ENCODE data around the gene TCF12. TPM values are rescaled to one million over a fixed set of nuclear protein-coding genes. Genes with fewer than 3 reads are reported as not detected.

TCF12 gene
- total RNA-seq, 1 experiment from 2014 or later: 76.7 TPM

DNA sequence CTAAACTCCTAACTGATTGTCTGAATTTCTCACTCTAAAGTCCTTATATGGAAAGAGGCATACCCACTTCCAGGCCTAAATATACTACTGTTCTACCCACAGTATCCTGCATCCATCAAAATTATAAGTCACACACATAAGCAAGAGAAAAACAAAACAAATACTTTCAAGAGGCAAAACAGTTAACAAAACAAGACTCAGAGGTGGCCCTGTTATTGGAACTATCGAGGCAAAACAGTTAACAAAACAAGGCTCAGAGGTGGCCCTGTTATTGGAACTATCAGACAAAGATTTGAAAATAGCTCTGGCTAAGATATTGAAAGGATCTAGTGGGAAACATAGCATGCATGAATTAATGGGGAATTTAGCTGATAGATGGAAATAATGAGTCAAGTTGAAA is 233.7 kb downstream of the TCF12 start:
- H4K91ac ChIP-seq (ENCODE audit: insufficient read length, low read depth, low read length): no peak overlapping the region
- no peak overlapping the region for H3K4me2 ChIP-seq (ENCODE audit: insufficient read depth, insufficient read length, low read length)
- Mint-ChIP-seq H3K27me3 (ENCODE audit: low read depth) (no peaks in the 10 kb centered on the region; the same call in 1 of the 2 replicates), H3K4me1 (peaks cover 6 to 9% of the 10 kb centered on the region in 2 experiments; a peak in 3 of 4 replicates), H3K4me3 (no peak overlapping the region), H3K9me3 (peaks cover 22% of the 10 kb centered on the region in 2 experiments), H3K36me3 (ENCODE audit: insufficient read depth in 1 of 3, low read depth in 3 of 3) (peaks cover 26 to 37% (median 27%) of the 10 kb centered on the region in 3 experiments), H3K27ac (no peak overlapping the region)
- H4K8ac ChIP-seq (replicated peaks; ENCODE audit: insufficient read length, low read depth, low read length): no peak overlapping the region
- no peak overlapping the region for H2AK5ac ChIP-seq (ENCODE audit: insufficient read length, low read length)
- no peak overlapping the region for H4K5ac ChIP-seq (ENCODE audit: insufficient read length, low read depth, low read length)
- H3K14ac ChIP-seq (ENCODE audit: insufficient read depth, low read length): no peak overlapping the region
- H3K79me2 ChIP-seq (ENCODE audit: insufficient read depth, low read length): no peaks in the 10 kb centered on the region
- TF ChIP-seq, protein P1, sequence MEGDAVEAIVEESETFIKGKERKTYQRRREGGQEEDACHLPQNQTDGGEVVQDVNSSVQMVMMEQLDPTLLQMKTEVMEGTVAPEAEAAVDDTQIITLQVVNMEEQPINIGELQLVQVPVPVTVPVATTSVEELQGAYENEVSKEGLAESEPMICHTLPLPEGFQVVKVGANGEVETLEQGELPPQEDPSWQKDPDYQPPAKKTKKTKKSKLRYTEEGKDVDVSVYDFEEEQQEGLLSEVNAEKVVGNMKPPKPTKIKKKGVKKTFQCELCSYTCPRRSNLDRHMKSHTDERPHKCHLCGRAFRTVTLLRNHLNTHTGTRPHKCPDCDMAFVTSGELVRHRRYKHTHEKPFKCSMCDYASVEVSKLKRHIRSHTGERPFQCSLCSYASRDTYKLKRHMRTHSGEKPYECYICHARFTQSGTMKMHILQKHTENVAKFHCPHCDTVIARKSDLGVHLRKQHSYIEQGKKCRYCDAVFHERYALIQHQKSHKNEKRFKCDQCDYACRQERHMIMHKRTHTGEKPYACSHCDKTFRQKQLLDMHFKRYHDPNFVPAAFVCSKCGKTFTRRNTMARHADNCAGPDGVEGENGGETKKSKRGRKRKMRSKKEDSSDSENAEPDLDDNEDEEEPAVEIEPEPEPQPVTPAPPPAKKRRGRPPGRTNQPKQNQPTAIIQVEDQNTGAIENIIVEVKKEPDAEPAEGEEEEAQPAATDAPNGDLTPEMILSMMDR (conservative IDR thresholded peaks at IDR 0.05): no peak
- H3K9me3 ChIP-seq (ENCODE audit: control insufficient read depth, low read depth, low read length): peaks cover 8% of the 10 kb centered on the region
- no peak overlapping the region for H3K4ac ChIP-seq (ENCODE audit: low read depth, low read length)
- no peak for DNase-seq
- H3T11ph ChIP-seq (ENCODE audit: low read length): no peak overlapping the region
- no peak overlapping the region for H2BK5ac ChIP-seq (ENCODE audit: insufficient read length, low read length)
- no peak overlapping the region for H3K23ac ChIP-seq (ENCODE audit: insufficient read length, low read depth, low read length)
- H2BK12ac ChIP-seq (ENCODE audit: insufficient read length, low read depth, low read length): no peak overlapping the region
- no peak overlapping the region for H3K9ac ChIP-seq (ENCODE audit: extremely low read depth, insufficient read length, low read length)
- H3K56ac ChIP-seq (ENCODE audit: insufficient read length, low read depth, low read length): no peak overlapping the region
- H3K79me1 ChIP-seq (ENCODE audit: insufficient read depth, low read depth, low read length, poor library complexity, severe bottlenecking): peaks cover 2% of the 10 kb centered on the region
- H2AFZ ChIP-seq (ENCODE audit: low read length): no peak overlapping the region
- H3K18ac ChIP-seq (ENCODE audit: insufficient read length, low read depth, low read length): no peak overlapping the region
- no peak overlapping the region for H3K27ac ChIP-seq (ENCODE audit: insufficient read length, low read depth, low read length)
- no peak overlapping the region for H2BK15ac ChIP-seq (ENCODE audit: low read depth, low read length)
- H4K20me1 ChIP-seq (ENCODE audit: control insufficient read depth, insufficient read depth, insufficient read length): no peaks in the 10 kb centered on the region
- no peaks in the 10 kb centered on the region for H3K27me3 ChIP-seq (ENCODE audit: insufficient read depth, low read length)
- H2BK20ac ChIP-seq (ENCODE audit: low read depth, low read length, poor library complexity, severe bottlenecking): no peak overlapping the region
- no peak overlapping the region for H2BK120ac ChIP-seq (ENCODE audit: low read depth, low read length, poor library complexity, severe bottlenecking)
- WGBS (ENCODE audit: extremely low coverage, insufficient read length, low lambda C conversion rate): no CpG with 5 or more reads among the region's 1 CpG
- no peaks in the 10 kb centered on the region for H3K23me2 ChIP-seq (ENCODE audit: insufficient read length, low read depth, low read length, poor library complexity, severe bottlenecking)
- H3K4me1 ChIP-seq (ENCODE audit: insufficient read depth, low read length): no peaks in the 10 kb centered on the region

Measured in H9 (cell line).